CD4-positive, alpha-beta T cell treated with Interleukin-4 for 1 hour (primary cell): ENCODE results near the gene AHCYL1.

Experiments
- DNase-seq, 2 donors: peaks; one replicate each; pipeline ENCODE4 v3.0.0-alpha.2; 2020 to 2022

Gene AHCYL1

DNA sequence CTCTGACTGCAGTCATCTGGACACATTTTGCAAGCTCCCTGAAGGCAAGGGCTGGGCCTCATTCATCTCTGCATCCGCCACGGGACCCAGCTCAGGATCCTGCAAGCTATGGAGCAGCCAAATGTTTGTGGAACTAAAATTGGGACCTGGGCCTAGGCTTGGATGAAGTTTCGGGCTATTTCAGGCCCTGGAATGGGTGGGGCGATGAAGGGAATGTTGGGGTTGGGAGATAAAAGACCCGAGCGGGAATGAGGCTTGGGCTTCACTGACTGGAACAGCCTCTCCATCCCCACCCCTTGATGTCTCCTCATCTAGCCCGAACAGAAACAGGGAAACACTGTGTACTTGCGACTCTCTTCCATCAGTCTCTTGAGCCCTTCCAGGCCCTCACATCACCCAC lies 7.3 kb upstream of the AHCYL1 start:
- DNase-seq, result no peak

DNA sequence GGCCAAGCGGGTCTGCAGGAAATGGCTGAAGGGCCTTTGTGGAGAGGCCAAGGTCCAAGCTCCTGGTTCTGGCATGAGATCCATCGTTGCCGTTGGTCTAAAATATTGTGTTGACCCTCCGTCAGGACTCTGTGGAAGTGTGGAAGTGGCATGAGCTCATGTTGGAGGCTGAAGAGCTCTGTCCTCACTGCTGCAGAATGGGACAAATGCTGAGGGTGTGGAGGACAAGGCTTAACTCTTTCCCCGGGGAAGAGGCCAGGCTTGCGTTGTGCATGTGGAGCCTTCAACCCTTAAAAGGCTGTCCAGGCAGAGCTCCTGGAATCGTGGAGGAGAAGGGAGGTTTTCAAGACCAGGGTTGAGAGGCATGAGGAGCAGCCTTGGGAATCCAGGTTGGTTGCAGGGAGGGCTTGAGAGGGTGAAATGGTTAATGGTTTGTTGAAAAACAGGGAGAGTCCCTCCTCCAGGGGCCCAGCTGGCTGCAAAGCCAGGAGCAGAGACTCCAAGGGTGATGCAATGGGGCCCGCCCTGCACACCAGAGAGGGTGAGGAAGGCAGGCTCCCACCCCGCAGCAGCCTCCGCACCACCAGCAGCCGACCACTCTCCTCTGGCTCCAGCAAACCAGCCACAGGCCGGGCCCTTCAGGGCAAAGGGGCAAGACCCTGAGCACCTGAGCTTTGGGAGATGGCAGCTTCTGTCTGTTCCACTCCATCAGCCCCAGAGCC lies 6.7 kb upstream of the AHCYL1 start:
- DNase-seq, result no peak

DNA sequence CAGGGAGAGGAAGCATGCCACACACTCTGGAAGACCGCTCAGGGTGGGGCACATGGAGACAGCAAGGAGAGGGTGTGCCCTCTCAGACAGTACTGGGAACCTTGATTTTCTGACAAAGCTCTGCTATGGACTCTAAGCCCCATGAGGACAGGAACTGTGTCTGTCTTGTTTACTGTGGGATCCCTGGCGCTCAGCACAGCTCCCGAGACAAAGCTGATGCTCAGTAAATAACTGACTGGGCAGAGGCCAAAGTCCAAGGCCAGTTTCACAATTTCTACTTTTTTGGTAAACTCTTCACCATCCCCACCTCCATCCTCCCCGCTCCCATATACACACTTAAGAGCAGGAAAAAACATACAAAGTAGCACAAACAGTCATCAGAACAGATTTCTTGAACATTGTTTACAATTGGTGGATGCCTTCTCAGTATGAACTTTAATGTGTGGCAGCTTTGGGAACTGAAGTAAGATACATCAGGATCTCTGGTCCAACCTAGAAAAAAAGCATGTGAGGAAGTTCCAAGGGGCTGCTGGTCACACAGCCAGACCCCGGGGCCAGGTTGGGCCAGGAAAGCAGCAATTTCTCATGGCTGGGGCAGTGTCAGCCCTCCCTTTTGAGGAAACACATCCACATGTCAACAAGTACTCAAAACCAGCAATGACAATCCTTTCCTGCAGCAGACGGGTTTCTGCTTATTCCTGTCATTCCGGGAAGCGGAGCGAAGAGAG lies 5.6 kb upstream of the AHCYL1 start:
- no peak for DNase-seq

- no peak for DNase-seq
Observed at GRCh38 chr1:109979489-109980091, 5.0 kb upstream of the AHCYL1 start.

- peak in 1 of 2 donors; percentile 26 for DNase-seq
Observed at GRCh38 chr1:109980324-109981003, 4.1 kb upstream of the AHCYL1 start.

- DNase-seq, result no peak
Observed at GRCh38 chr1:109981004-109981335, 3.6 kb upstream of the AHCYL1 start.

- DNase-seq, result no peak
Observed at GRCh38 chr1:109983380-109984189, 980 bp upstream of the AHCYL1 start.

DNA sequence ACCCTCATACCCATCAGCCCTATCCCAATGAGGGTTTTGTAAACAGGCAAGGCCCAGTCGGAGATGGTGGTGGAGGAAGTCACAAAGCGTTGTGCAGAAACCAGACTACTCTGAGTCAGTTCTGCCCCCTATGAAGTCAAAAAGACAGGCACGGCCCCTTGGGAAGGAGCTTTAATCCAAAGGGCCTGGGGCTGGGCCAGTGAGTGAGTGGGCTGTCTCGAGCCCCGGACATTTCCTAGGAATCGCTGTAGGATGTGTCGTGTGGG lies 442 bp upstream of the AHCYL1 start:
- DNase-seq, result no peak

GRCh38 chr1:109985247-109986053 lies 885 bp downstream of the AHCYL1 start:
- peak in 1 of 2 donors; percentile 15 for DNase-seq

DNA sequence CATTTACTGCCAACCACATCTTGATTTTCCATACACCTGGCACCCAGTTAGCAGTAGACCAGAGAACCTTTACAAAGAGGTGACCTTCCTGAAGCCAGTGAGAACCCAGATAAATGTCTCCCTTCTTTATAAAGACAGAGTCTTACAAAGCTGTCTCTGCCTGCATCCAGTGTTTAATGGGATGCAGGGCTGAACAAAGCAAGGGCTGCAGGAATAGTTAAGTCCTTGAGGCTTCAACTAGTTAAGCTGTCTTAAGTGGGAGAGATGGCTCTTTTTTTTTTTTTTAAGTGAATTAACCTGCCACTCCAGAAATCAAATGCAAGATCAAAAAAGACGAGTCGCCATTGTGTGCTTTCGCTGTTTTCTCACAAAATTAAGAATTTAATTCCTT lies 1.5 kb downstream of the AHCYL1 start:
- no peak for DNase-seq

DNA sequence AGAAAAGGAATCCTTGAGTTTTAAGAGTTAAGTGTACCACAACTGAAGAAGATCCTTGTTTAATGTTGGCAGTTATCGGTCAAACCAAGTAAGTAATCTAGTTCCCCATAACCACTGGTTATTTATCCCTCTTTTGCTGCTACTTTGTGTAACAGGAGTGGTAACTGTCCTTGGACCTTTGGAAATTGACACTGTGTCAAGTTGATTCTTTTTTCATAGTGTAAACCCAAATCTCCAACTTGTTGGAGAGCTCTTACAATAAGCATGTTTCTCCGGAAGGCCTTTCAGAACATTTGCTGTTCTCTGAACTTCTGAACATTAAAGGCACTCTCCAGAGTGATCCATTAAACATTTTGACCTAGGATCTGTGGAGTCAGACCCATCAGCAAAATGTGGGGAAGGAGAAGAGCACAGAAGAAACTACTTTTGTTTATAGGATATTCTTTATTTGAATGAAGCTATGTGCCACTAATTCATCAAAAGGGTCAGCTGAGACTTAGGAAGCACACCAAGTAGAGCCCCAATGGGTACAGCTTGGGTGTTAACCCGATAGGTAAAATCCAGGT lies 3.9 kb downstream of the AHCYL1 start:
- no peak for DNase-seq

DNA sequence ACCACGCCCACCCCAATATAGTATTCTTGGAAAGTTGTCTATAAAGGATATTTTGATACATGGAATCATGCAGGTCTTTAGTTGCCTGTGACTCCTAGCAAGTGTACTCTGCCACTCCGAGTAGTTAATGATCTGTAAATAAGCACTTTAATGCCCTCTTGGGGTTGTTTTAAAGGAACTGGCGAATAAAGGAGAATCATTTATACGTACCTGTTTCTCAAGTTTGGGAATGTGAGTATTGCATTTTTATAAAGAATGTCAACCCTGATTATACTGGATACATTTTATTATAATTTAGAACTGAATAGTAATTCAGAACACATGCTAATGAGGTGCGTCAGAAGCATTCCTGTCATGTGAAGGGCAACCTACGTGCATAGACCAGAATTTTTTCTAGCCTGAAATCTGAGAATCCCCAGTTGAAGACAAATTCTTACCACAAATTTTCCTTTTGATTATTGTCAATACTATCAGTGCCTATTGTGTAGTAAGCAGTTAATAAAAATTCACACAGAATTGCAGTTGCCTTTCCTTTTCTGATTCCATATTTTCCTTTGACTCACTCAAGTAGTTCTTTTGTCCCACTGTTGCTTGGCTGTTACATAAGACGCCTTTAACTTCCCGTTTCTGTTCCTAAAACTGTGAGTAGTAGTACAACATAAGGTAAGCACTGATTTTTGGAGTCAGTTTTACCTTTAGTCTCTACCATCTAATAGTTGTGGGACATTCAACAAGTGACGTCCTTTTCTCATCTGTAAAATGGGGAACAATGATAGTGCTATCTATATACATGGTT lies 5.1 kb downstream of the AHCYL1 start:
- DNase-seq, result no peak

DNA sequence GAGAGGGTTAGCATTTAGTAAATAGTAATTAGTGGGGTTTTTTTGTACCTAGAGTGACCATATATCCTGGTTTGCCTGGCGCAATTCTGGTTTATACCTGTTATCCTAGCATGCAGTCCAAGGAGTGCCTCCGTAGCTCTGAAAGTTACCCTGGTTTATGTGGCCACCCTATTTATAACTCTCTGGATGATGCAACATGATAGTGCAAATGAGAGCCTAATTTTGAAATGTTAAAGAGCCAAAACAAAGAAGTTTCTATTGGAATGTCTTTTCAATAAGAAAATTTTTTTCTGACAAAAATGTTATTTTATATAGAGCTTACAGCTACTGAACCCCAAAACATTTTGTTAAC lies 5.7 kb downstream of the AHCYL1 start:
- DNase-seq, result no peak

DNA sequence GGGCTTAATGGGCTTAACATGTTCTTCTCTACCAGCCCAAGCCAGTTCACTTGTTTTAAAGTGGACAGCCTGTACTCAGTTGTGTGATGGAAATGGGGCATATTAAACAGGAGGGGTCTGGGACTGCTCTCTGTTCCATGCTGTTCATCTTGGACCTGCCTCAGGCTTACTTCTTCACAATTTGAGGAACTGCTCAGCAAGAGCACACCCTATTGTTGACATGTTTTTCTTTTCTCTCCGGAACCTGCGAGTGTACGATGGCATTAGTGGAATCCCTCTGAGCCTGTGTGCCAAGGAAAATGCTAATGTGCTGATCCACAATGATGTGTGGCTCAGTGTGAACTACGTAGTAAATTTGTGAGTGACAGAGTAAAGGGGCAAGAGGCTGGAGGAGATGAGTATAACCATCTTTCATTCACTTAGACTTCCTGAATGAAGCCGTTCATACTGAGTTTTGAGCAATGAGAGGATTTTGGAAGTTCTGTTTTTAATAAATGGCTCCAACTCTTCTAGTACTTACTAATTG lies 6.9 kb downstream of the AHCYL1 start:
- DNase-seq, result no peak

- DNase-seq, result no peak
Observed at GRCh38 chr1:109993885-109994284, 9.3 kb downstream of the AHCYL1 start.

GRCh38 chr1:109994654-109995053 lies 10.1 kb downstream of the AHCYL1 start:
- no peak for DNase-seq

- DNase-seq, result no peak
Observed at GRCh38 chr1:109995536-109995935, 11.0 kb downstream of the AHCYL1 start.

DNA sequence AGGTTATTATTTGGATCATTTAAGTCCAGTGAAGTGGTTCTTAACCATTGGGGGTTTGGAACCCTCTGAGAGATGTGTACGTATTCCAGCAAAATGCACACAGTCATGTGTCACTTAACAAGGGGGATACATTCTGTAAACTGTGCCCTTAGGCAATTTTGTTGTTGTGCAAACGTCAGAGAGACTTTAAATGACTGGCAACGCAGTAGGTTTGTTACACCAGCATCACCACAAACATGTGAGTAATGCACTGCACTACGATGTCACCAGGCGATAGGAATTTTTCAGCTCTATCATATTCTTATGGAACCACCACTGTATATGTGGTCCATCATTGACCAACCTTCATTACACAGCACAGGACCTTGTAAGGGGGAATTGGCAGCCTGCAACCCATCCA lies 11.9 kb downstream of the AHCYL1 start:
- no peak for DNase-seq

GRCh38 chr1:109997204-109997866 lies 12.8 kb downstream of the AHCYL1 start:
- DNase-seq, result no peak

DNA sequence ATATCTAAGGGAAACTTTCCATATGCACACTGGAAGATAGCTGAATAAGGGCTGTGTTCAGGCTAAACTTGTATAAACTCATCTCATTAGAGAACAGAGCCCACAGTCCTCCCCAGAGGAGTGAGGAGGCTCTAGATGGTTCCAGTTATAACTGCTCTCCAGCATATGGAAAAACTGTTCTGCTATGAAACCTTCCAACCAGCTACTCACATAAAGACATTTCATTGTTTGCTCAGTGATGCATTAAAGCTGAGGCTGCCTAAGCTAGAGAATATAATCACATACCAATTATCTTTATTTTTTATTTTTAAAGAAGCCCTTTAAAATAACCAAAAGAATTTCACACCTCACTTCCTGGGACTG lies 13.3 kb downstream of the AHCYL1 start:
- no peak for DNase-seq
